GM23338 (cell line): ENCODE results near the gene COPZ2. TPM values are rescaled to one million over a fixed set of nuclear protein-coding genes. Genes with fewer than 3 reads are reported as not detected.

Experiments used
- ATAC-seq: fragments of 200-7000 bp; cut with Tn5 transposase; 3 replicates; pipeline ENCODE4 v1.9.1; 2020
- DNase-seq: peaks from one replicate; pipeline ENCODE4 v3.0.0-alpha.2; 2015; ENCODE audit warnings: low spot score
- H2AFZ ChIP-seq: fragments of 200-600 bp; sonication (generic); 2 replicates; pipeline ENCODE4 v1.8.0; 2016; ENCODE audit warnings: antibody characterized with exemption, mild to moderate bottlenecking, moderate library complexity
- H3F3A ChIP-seq: fragments of 200-600 bp; sonication (generic); replicated peaks from 2 replicates; pipeline ENCODE4 v1.8.0; 2017; ENCODE audit warnings: antibody characterized with exemption, mixed run types, low read depth
- H3K27ac ChIP-seq: fragments of 200-600 bp; sonication (generic); 2 replicates; pipeline ENCODE4 v1.6.1; 2016; ENCODE audit warnings: low read depth
- H3K27me3 ChIP-seq: fragments of 200-600 bp; sonication (generic); 2 replicates; pipeline ENCODE4 v1.8.0; 2016; ENCODE audit warnings: mild to moderate bottlenecking, mixed run types, moderate library complexity; ENCODE audit not compliant: insufficient read depth
- H3K36me3 ChIP-seq: fragments of 200-600 bp; sonication (generic); 2 replicates; pipeline ENCODE4 v1.8.0; 2016; ENCODE audit warnings: mild to moderate bottlenecking; ENCODE audit not compliant: insufficient read depth
- H3K4me1 ChIP-seq: fragments of 200-600 bp; sonication (generic); 2 replicates; pipeline ENCODE4 v1.8.0; 2016; ENCODE audit warnings: mild to moderate bottlenecking, moderate library complexity; ENCODE audit not compliant: insufficient read depth
- H3K4me2 ChIP-seq: fragments of 200-600 bp; sonication (generic); 2 replicates; pipeline ENCODE4 v1.7.1; 2017; ENCODE audit warnings: mixed run types
- H3K4me3 ChIP-seq: fragments of 200-600 bp; sonication (generic); 2 replicates; pipeline ENCODE4 v1.6.1; 2016; ENCODE audit warnings: mixed run types
- H3K79me2 ChIP-seq: fragments of 200-600 bp; sonication (generic); replicated peaks from 2 replicates; pipeline ENCODE4 v1.8.0; 2017; ENCODE audit warnings: mild to moderate bottlenecking; ENCODE audit not compliant: insufficient read depth
- H3K9me2 ChIP-seq: fragments of 200-600 bp; sonication (generic); 2 replicates; pipeline ENCODE4 v1.8.0; 2017; ENCODE audit not compliant: insufficient read depth
- H4K20me1 ChIP-seq: fragments of 200-600 bp; sonication (generic); replicated peaks from 2 replicates; pipeline ENCODE4 v1.8.0; 2017; ENCODE audit warnings: mild to moderate bottlenecking; ENCODE audit not compliant: insufficient read depth
- H3K27ac Mint-ChIP-seq: 2 replicates; pipeline ENCODE4 v1.8.0; 2020; ENCODE audit warnings: inconsistent platforms, mild to moderate bottlenecking, moderate library complexity, mixed read lengths
- H3K27me3 Mint-ChIP-seq: 3 replicates; pipeline ENCODE4 v1.8.0; 2022; ENCODE audit warnings: low read depth, mild to moderate bottlenecking, moderate library complexity, mixed read lengths, inconsistent platforms; ENCODE audit not compliant: insufficient read depth, poor library complexity
- H3K36me3 Mint-ChIP-seq: 3 replicates; pipeline ENCODE4 v1.8.0; 2021; ENCODE audit warnings: low read depth, mild to moderate bottlenecking, inconsistent platforms, moderate library complexity, mixed read lengths
- H3K4me1 Mint-ChIP-seq: 3 replicates; pipeline ENCODE4 v1.8.0; 2020; ENCODE audit warnings: mild to moderate bottlenecking, inconsistent platforms, mixed read lengths
- H3K4me3 Mint-ChIP-seq: 3 replicates; pipeline ENCODE4 v1.8.0; 2021; ENCODE audit warnings: moderate library complexity, mild to moderate bottlenecking, inconsistent platforms, mixed read lengths
- H3K9me3 Mint-ChIP-seq: 3 replicates; pipeline ENCODE4 v1.8.0; 2020; ENCODE audit warnings: moderate library complexity, mild to moderate bottlenecking, inconsistent platforms, mixed read lengths
- CREB1 ChIP-seq: fragments of 250-450 bp; sonication (Bioruptor Pico); IDR thresholded peaks from 2 replicates; pipeline ENCODE4 v1.5.0; 2020; ENCODE audit warnings: low read depth, mild to moderate bottlenecking, moderate library complexity
- EZH2 ChIP-seq: fragments of 200-600 bp; sonication (generic); IDR thresholded peaks from one replicate; pipeline ENCODE4 v1.8.0; 2017; ENCODE audit warnings: antibody characterized with exemption, mild to moderate bottlenecking, low read depth; ENCODE audit not compliant: unreplicated experiment
- EZH2phosphoT487 ChIP-seq: fragments of 200-600 bp; sonication (generic); IDR thresholded peaks from one replicate; pipeline ENCODE4 v1.8.1; 2018; ENCODE audit warnings: antibody characterized with exemption; ENCODE audit not compliant: unreplicated experiment
- JUNB ChIP-seq: IDR thresholded peaks from one replicate; pipeline ENCODE4 v1.6.1; 2016; ENCODE audit warnings: antibody characterized with exemption; ENCODE audit not compliant: unreplicated experiment
- NANOG ChIP-seq: IDR thresholded peaks from 2 replicates; pipeline ENCODE4 v1.6.1; 2016; ENCODE audit warnings: antibody characterized with exemption, borderline replicate concordance
- POLR2AphosphoS5 ChIP-seq: IDR thresholded peaks from 2 replicates; pipeline ENCODE4 v1.6.1; 2016; ENCODE audit warnings: antibody characterized with exemption, low read depth
- STAT1 ChIP-seq: IDR thresholded peaks from one replicate; pipeline ENCODE4 v1.6.1; 2016; ENCODE audit warnings: antibody characterized with exemption; ENCODE audit not compliant: unreplicated experiment
- ZNF114 ChIP-seq: fragments of 250-450 bp; sonication (Bioruptor Pico); IDR thresholded peaks from 2 replicates; pipeline ENCODE4 v1.5.0; 2020; ENCODE audit warnings: mild to moderate bottlenecking, moderate library complexity
- ZNF331 ChIP-seq: fragments of 250-450 bp; sonication (Bioruptor Pico); IDR thresholded peaks from 2 replicates; pipeline ENCODE4 v1.5.0; 2020; ENCODE audit warnings: low read depth, mild to moderate bottlenecking, moderate library complexity
- polyA plus RNA-seq: library from polyadenylated mRNA; unstranded; fragments of >200 nt; fragmentation: Nextera tagmentation; extraction: Ambion mirVana; gene quantifications from 2 replicates; pipeline ENCODE4 v1.2.1, GENCODE V29; 2016
- total RNA-seq: library from RNA; depleted of rRNA; stranded (reverse); fragments of >200 nt; shearing (Covaris generic); gene quantifications from 2 replicates; pipeline ENCODE4 v1.2.3, GENCODE V29; 2014
- TF ChIP-seq, protein P1 (sequence below): IDR thresholded peaks from one replicate; pipeline ENCODE4 v1.6.1; 2018; ENCODE audit warnings: antibody characterized with exemption; ENCODE audit not compliant: unreplicated experiment
- TF ChIP-seq, protein P2 (sequence below), 2 experiments: fragments of 200-600 bp in 1 of 2; sonication (generic) in 1 of 2; conservative IDR thresholded peaks; 2 replicates each; pipeline versions ENCODE4 v1.5.1 to v1.6.1; 2016 to 2017; ENCODE audit warnings: antibody characterized with exemption in 2 of 2, low read depth in 2 of 2, mild to moderate bottlenecking in 2 of 2, moderate library complexity in 1 of 2
- TF ChIP-seq, protein P3 (sequence below): IDR thresholded peaks from 2 replicates; pipeline ENCODE4 v1.6.1; 2016; ENCODE audit warnings: antibody characterized with exemption
- TF ChIP-seq, protein P4 (sequence below): fragments of 250-450 bp; sonication (Bioruptor Pico); IDR thresholded peaks from 2 replicates; pipeline ENCODE4 v1.5.0; 2020; ENCODE audit warnings: mild to moderate bottlenecking, moderate library complexity

COPZ2 gene
- total and polyA plus RNA-seq, 2 experiments from 2014 or later = not detected

DNA sequence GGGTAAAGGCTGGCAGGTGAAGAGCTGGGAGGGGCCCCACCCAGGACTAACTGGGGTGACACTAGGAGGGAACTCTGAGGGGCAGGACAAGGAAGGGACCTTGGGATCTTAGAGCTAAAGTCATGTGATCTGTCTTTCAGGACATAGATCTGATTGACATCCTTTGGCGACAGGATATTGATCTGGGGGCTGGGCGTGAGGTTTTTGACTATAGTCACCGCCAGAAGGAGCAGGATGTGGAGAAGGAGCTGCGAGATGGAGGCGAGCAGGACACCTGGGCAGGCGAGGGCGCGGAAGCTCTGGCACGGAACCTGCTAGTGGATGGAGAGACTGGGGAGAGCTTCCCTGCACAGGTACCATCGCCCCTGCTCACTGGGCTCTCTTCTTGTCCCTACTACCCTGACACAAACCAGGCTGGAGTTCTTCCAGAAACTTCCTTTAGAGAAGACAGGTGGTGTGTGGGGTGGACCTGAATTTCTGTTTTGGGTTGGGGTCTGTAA lies 18.7 kb upstream of the COPZ2 start:
- Mint-ChIP-seq H3K27ac (peak overlapping the region; percentile 100), H3K36me3 (peaks cover 84% of the 10 kb centered on the region), H3K27me3 (peaks cover 29% of the 10 kb centered on the region), H3K9me3 (no peaks in the 10 kb centered on the region), H3K4me1 (peaks cover 78% of the 10 kb centered on the region), H3K4me3 (peak overlapping the region; percentile 98)
- TF ChIP-seq, protein P1, sequence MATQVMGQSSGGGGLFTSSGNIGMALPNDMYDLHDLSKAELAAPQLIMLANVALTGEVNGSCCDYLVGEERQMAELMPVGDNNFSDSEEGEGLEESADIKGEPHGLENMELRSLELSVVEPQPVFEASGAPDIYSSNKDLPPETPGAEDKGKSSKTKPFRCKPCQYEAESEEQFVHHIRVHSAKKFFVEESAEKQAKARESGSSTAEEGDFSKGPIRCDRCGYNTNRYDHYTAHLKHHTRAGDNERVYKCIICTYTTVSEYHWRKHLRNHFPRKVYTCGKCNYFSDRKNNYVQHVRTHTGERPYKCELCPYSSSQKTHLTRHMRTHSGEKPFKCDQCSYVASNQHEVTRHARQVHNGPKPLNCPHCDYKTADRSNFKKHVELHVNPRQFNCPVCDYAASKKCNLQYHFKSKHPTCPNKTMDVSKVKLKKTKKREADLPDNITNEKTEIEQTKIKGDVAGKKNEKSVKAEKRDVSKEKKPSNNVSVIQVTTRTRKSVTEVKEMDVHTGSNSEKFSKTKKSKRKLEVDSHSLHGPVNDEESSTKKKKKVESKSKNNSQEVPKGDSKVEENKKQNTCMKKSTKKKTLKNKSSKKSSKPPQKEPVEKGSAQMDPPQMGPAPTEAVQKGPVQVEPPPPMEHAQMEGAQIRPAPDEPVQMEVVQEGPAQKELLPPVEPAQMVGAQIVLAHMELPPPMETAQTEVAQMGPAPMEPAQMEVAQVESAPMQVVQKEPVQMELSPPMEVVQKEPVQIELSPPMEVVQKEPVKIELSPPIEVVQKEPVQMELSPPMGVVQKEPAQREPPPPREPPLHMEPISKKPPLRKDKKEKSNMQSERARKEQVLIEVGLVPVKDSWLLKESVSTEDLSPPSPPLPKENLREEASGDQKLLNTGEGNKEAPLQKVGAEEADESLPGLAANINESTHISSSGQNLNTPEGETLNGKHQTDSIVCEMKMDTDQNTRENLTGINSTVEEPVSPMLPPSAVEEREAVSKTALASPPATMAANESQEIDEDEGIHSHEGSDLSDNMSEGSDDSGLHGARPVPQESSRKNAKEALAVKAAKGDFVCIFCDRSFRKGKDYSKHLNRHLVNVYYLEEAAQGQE = no peak
- TF ChIP-seq JUNB (no peak), ZNF114 (CRISPR knock-in tag) (no peak), EZH2phosphoT487 (no peak), CREB1 (CRISPR knock-in tag) (no peak), ZNF331 (CRISPR knock-in tag) (no peak), EZH2 (no peak), NANOG (no peak), POLR2AphosphoS5 (no peak; the same call in 1 of the 2 replicates), STAT1 (no peak)
- TF ChIP-seq, protein P2, sequence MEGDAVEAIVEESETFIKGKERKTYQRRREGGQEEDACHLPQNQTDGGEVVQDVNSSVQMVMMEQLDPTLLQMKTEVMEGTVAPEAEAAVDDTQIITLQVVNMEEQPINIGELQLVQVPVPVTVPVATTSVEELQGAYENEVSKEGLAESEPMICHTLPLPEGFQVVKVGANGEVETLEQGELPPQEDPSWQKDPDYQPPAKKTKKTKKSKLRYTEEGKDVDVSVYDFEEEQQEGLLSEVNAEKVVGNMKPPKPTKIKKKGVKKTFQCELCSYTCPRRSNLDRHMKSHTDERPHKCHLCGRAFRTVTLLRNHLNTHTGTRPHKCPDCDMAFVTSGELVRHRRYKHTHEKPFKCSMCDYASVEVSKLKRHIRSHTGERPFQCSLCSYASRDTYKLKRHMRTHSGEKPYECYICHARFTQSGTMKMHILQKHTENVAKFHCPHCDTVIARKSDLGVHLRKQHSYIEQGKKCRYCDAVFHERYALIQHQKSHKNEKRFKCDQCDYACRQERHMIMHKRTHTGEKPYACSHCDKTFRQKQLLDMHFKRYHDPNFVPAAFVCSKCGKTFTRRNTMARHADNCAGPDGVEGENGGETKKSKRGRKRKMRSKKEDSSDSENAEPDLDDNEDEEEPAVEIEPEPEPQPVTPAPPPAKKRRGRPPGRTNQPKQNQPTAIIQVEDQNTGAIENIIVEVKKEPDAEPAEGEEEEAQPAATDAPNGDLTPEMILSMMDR (conservative IDR thresholded peaks at IDR 0.05; ENCODE audit: low read depth in 2 of 2) = no peak
- TF ChIP-seq, protein P3, sequence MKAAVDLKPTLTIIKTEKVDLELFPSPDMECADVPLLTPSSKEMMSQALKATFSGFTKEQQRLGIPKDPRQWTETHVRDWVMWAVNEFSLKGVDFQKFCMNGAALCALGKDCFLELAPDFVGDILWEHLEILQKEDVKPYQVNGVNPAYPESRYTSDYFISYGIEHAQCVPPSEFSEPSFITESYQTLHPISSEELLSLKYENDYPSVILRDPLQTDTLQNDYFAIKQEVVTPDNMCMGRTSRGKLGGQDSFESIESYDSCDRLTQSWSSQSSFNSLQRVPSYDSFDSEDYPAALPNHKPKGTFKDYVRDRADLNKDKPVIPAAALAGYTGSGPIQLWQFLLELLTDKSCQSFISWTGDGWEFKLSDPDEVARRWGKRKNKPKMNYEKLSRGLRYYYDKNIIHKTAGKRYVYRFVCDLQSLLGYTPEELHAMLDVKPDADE = no peak
- TF ChIP-seq, protein P4, sequence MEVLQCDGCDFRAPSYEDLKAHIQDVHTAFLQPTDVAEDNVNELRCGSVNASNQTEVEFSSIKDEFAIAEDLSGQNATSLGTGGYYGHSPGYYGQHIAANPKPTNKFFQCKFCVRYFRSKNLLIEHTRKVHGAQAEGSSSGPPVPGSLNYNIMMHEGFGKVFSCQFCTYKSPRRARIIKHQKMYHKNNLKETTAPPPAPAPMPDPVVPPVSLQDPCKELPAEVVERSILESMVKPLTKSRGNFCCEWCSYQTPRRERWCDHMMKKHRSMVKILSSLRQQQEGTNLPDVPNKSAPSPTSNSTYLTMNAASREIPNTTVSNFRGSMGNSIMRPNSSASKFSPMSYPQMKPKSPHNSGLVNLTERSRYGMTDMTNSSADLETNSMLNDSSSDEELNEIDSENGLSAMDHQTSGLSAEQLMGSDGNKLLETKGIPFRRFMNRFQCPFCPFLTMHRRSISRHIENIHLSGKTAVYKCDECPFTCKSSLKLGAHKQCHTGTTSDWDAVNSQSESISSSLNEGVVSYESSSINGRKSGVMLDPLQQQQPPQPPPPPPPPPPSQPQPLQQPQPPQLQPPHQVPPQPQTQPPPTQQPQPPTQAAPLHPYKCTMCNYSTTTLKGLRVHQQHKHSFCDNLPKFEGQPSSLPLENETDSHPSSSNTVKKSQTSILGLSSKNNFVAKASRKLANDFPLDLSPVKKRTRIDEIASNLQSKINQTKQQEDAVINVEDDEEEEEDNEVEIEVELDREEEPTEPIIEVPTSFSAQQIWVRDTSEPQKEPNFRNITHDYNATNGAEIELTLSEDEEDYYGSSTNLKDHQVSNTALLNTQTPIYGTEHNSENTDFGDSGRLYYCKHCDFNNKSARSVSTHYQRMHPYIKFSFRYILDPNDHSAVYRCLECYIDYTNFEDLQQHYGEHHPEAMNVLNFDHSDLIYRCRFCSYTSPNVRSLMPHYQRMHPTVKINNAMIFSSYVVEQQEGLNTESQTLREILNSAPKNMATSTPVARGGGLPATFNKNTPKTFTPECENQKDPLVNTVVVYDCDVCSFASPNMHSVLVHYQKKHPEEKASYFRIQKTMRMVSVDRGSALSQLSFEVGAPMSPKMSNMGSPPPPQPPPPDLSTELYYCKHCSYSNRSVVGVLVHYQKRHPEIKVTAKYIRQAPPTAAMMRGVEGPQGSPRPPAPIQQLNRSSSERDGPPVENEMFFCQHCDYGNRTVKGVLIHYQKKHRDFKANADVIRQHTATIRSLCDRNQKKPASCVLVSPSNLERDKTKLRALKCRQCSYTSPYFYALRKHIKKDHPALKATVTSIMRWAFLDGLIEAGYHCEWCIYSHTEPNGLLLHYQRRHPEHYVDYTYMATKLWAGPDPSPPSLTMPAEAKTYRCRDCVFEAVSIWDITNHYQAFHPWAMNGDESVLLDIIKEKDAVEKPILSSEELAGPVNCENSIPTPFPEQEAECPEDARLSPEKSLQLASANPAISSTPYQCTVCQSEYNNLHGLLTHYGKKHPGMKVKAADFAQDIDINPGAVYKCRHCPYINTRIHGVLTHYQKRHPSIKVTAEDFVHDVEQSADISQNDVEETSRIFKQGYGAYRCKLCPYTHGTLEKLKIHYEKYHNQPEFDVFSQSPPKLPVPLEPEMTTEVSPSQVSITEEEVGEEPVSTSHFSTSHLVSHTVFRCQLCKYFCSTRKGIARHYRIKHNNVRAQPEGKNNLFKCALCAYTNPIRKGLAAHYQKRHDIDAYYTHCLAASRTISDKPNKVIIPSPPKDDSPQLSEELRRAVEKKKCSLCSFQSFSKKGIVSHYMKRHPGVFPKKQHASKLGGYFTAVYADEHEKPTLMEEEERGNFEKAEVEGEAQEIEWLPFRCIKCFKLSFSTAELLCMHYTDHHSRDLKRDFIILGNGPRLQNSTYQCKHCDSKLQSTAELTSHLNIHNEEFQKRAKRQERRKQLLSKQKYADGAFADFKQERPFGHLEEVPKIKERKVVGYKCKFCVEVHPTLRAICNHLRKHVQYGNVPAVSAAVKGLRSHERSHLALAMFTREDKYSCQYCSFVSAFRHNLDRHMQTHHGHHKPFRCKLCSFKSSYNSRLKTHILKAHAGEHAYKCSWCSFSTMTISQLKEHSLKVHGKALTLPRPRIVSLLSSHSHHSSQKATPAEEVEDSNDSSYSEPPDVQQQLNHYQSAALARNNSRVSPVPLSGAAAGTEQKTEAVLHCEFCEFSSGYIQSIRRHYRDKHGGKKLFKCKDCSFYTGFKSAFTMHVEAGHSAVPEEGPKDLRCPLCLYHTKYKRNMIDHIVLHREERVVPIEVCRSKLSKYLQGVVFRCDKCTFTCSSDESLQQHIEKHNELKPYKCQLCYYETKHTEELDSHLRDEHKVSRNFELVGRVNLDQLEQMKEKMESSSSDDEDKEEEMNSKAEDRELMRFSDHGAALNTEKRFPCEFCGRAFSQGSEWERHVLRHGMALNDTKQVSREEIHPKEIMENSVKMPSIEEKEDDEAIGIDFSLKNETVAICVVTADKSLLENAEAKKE = no peak
- Histone ChIP-seq H3K79me2 (peaks cover 74% of the 10 kb centered on the region), H3K4me1 (peaks cover 47% of the 10 kb centered on the region), H3F3A (peaks cover 42% of the 10 kb centered on the region), H3K27ac (peak overlapping the region; percentile 99), H3K4me3 (peak overlapping the region; percentile 99), H3K27me3 (no peaks in the 10 kb centered on the region), H3K36me3 (peaks cover 36% of the 10 kb centered on the region), H2AFZ (no peak overlapping the region), H3K4me2 (peak overlapping the region; percentile 90), H3K9me2 (no peaks in the 10 kb centered on the region), H4K20me1 (peaks cover 23% of the 10 kb centered on the region)
- ATAC-seq (no peak), DNase-seq (peak; percentile 8)
